NT2/D1 (cell line): ENCODE measurements around the gene ZNF618.
"Not testable (repeated sequence)": the region's sequence is repeated elsewhere in the genome, so short reads cannot be mapped to it uniquely, and the experiment has no call there.

Source experiments
- DNase-seq: peaks from one replicate; pipeline ENCODE4 v3.0.0-alpha.2; 2011; ENCODE audit warnings: low read depth, low spot score
- H3K27me3 ChIP-seq: 2 replicates; pipeline ENCODE4 v1.6.0; 2011; ENCODE audit warnings: mild to moderate bottlenecking; ENCODE audit not compliant: insufficient read length, insufficient read depth
- H3K36me3 ChIP-seq: 2 replicates; pipeline ENCODE4 v1.6.1; 2011; ENCODE audit warnings: mild to moderate bottlenecking, low read length, mixed read lengths; ENCODE audit not compliant: insufficient read depth, insufficient read length
- H3K4me1 ChIP-seq: 2 replicates; pipeline ENCODE4 v1.5.1; 2011; ENCODE audit not compliant: insufficient read depth, insufficient read length
- H3K4me3 ChIP-seq: 2 replicates; pipeline ENCODE4 v1.5.1; 2011; ENCODE audit warnings: low read depth; ENCODE audit not compliant: insufficient read length
- H3K9ac ChIP-seq: 2 replicates; pipeline ENCODE4 v1.6.0; 2011; ENCODE audit warnings: low read depth; ENCODE audit not compliant: insufficient read length
- H3K9me3 ChIP-seq: 2 replicates; pipeline ENCODE4 v1.5.1; 2011; ENCODE audit warnings: mild to moderate bottlenecking, low read length; ENCODE audit not compliant: insufficient read depth
- SUZ12 ChIP-seq: IDR thresholded peaks from 2 replicates; pipeline ENCODE4 v1.6.1; 2011; ENCODE audit not compliant: insufficient read length, insufficient read depth; ENCODE audit errors: extremely low read depth
- YY1 ChIP-seq: IDR thresholded peaks from 2 replicates; pipeline ENCODE4 v1.6.1; 2011; ENCODE audit not compliant: insufficient read length, insufficient read depth
- ZNF274 ChIP-seq: IDR thresholded peaks from 2 replicates; pipeline ENCODE4 v1.6.1; 2011; ENCODE audit warnings: mild to moderate bottlenecking, low read depth, low read length

The ZNF618 gene

DNA sequence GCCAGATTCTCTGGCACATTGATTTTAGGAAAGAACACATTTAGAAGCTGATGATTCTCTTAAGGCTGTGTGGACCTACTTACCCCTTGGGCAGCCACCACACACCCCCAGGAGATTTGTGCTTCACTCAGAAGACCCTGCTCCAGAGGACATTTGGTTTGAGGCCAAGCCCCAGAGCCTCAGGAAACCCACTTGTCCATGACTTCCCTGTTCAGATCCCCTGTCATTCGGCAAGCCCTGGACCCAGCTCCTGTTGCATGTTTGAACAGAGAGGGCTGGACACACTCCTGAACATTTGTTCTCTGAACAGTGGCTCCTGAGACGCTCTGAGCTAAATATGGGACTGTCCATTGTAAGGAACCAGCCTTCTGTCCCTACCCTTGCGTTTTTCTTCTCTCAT lies 119.9 kb downstream of the ZNF618 start:
- H3K36me3 ChIP-seq = peaks cover 12% of the 10 kb centered on the region
- no peaks in the 10 kb centered on the region for H3K4me1 ChIP-seq
- H3K9me3 ChIP-seq = no peaks in the 10 kb centered on the region
- H3K9ac ChIP-seq = no peak overlapping the region
- DNase-seq = no peak
- TF ChIP-seq SUZ12 (no peak), YY1 (no peak), ZNF274 (no peak)
- H3K4me3 ChIP-seq = no peak overlapping the region
- H3K27me3 ChIP-seq = no peaks in the 10 kb centered on the region

DNA sequence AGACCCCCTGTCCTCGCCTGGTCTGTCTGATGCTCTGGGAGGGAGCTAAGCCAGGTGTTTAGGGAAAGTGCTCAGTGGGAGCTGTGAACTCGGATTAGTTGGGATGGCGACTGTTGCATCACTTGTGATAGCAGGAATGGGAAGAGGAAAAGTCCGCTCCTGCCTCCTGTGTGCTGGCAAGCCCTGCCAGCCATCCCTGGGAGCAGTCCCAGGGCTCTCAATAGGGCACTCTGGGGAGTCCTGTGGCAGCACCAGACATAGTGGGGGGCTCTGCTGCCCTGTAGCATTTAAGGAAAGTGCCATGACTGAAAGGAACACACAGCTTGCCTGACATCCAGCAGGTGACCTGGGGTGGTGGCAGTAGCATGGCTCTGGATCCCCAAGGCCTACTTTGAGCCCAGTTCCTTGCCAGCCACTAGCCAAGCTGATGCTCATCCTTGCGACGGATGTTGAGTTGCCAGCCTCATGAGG lies 120.5 kb downstream of the ZNF618 start:
- Histone ChIP-seq H3K27me3 (no peaks in the 10 kb centered on the region), H3K36me3 (peaks cover 13% of the 10 kb centered on the region), H3K9ac (no peak overlapping the region), H3K4me3 (no peak overlapping the region), H3K4me1 (no peaks in the 10 kb centered on the region), H3K9me3 (no peaks in the 10 kb centered on the region)
- DNase-seq = no peak
- TF ChIP-seq YY1 (no peak), ZNF274 (no peak), SUZ12 (no peak)

DNA sequence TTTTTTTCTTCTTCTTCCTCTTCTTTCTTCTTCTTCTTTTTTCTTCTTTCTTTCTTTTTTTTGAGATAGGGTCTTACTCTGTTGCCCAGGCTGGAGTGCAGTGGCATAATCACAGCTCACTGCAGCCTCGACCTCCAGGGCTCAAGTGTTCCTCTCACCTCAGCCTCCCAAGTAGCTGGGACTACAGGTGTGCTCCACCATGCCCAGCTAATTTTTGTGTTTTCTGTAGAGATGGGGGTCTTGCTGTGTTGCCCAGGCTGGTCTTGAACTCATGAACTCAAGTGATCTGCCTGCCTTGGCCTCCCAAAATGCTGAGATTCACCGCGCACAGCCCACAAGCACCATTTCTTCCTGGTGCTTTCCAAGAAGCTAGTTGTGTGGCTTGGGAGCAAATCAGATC lies 121.0 kb downstream of the ZNF618 start:
- H3K4me1 ChIP-seq = not testable (repeated sequence)

DNA sequence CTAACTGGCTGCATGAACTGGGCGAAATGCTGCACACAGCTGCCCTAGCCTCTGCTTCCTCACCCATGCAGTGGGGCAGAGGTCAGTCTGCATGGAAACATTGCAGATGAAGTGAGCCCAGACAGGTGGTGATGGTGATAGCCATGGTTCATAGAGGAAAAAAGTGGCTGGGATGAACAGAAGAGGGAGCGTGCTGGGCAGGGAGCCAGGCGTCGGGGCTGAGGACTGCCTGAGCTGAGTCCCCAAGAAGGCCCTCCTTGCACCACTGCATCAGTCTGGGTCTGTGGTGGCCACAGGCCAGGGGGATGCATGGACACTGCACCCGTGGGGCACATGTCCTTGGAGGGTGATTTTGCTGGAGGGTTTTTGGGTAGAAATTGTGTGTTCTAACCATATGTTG lies 121.5 kb downstream of the ZNF618 start:
- Histone ChIP-seq H3K27me3 (no peaks in the 10 kb centered on the region), H3K4me1 (peaks cover 5% of the 10 kb centered on the region), H3K4me3 (no peak overlapping the region), H3K36me3 (peaks cover 18% of the 10 kb centered on the region), H3K9ac (no peak overlapping the region), H3K9me3 (no peaks in the 10 kb centered on the region)
- no peak for TF ChIP-seq YY1
- TF ChIP-seq ZNF274 = no peak
- no peak for TF ChIP-seq SUZ12
- no peak for DNase-seq

More for the DNA sequence above, 121.0 kb downstream of the ZNF618 start:
- not testable (repeated sequence) for H3K9ac ChIP-seq, DNase-seq, H3K4me3 ChIP-seq, H3K9me3 ChIP-seq, H3K27me3 ChIP-seq
- H3K36me3 ChIP-seq = peaks cover 18% of the 10 kb centered on the region

DNA sequence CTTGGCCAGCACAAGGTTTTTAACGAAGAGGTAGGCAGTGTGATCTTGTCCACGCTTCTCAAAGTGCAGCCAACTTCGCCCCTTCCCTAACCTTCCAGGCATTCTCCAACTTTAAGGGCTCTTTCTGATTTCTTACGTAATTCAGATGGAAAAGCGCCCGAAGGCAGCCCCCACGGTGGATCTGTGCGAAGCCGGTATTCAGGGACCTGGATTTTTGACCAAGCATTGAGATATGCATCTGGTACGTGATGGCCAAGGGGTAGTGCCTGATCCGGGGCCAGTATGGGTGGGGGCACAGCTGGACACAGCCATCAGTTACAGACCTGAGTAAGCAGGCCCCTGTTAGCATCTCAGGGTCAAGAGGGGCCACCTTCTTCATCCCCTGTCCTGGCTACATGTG lies 122.0 kb downstream of the ZNF618 start:
- H3K9me3 ChIP-seq = no peaks in the 10 kb centered on the region
- no peak for DNase-seq
- H3K4me3 ChIP-seq = no peak overlapping the region
- H3K27me3 ChIP-seq = no peaks in the 10 kb centered on the region
- TF ChIP-seq SUZ12 = no peak
- no peak for TF ChIP-seq ZNF274
- peaks cover 18% of the 10 kb centered on the region for H3K36me3 ChIP-seq
- no peak overlapping the region for H3K9ac ChIP-seq
- peaks cover 8% of the 10 kb centered on the region for H3K4me1 ChIP-seq

DNA sequence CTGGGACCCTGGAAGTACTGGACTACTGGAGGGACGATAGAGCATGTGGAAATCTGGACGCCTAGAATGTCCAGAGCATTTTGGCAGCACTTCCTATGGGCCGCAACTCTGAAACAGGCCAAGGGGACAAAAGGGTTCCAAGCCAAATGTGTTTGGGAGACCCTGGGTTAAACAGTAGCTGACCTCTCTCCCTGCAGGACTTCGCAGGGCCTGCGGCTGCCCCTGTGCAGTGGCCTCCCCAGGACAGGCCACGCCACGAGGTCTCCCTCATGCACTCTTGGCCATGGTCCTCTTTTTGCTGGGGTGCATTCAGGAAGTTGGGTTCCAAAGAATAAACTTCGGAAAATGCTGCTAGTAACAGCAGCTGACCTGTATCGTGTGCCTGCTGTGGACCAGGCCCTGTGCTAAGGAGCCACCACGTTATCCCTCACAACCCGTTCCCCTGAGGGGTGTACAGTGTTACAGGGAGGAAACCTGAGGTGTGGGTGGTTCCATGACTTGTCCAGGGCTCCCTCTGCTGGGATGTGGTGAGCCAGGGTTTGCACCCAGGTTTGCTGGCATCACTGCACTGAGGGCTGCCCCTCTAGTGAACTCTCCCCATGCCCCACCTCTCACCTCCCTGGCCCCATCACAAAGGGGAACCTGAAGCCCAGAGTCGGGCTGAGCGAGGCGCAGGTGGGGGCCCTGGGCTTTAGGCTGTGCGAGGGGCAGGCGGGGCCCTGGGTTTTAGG lies 122.6 kb downstream of the ZNF618 start:
- Histone ChIP-seq H3K27me3 (no peaks in the 10 kb centered on the region), H3K4me3 (no peak overlapping the region), H3K9me3 (no peaks in the 10 kb centered on the region), H3K9ac (no peak overlapping the region), H3K4me1 (peaks cover 8% of the 10 kb centered on the region), H3K36me3 (peaks cover 18% of the 10 kb centered on the region)
- TF ChIP-seq ZNF274 (no peak), SUZ12 (no peak), YY1 (no peak)
- DNase-seq = no peak

DNA sequence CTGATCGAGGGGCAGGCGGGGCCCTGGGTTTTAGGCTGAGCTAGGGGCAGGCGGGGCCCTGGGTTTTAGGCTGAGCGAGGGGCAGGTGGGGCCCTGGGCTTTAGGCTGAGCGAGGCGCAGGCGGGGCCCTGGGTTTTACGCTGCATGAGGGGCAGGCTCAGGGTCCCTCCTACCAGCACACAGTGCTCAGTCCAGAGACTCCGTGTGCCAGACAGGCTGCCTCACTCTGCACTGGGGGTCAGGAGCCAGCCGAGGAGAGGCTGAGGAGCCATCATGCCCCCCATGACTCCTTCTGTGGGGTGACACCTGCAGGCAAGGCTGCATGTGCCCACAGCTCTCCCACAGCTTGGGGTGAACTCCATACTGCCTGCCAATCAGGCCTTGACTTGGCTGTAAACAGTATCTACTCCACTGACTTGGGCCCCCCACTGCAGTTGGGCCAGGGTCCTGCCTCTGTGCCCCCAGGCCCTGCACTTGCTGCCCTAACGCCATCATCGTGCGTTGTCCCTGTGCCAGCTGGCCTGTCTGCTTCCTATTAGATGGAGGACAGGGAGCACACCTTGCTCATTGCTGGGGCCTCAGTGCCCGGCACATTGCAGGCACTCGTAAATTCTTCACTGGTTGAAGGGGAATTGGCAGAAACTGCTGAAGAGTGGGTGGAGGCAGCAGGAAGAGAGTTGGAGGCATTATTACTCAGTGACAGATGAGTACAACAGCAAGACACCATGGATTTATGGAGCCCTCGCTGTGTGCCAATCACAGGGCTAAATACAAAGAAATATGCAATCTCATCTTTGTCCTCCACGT lies 123.3 kb downstream of the ZNF618 start:
- peaks cover 18% of the 10 kb centered on the region for H3K36me3 ChIP-seq
- no peak overlapping the region for H3K9ac ChIP-seq
- peaks cover 8% of the 10 kb centered on the region for H3K4me1 ChIP-seq
- TF ChIP-seq YY1 = no peak
- no peak overlapping the region for H3K4me3 ChIP-seq
- no peak for DNase-seq
- H3K27me3 ChIP-seq = no peaks in the 10 kb centered on the region
- H3K9me3 ChIP-seq = no peaks in the 10 kb centered on the region
